GM18508 (cell line): ENCODE measurements around the gene CIRBP.

ENCODE experiments used
- ATAC-seq: cut with Tn5 transposase; IDR thresholded peaks from one replicate; pipeline ENCODE4 v1.9.1; 2021; ENCODE audit warnings: moderate number of reproducible peaks; ENCODE audit not compliant: insufficient read depth, unreplicated experiment

CIRBP gene

GRCh38 chr19:1276628-1277022, 7.5 kb downstream of the CIRBP start:
- ATAC-seq, result no peak

GRCh38 chr19:1277061-1277460, 7.9 kb downstream of the CIRBP start:
- no peak for ATAC-seq

- ATAC-seq, result no peak
These were observed 8.9 kb downstream of the CIRBP start for GRCh38 chr19:1278074-1278473.

- no peak for ATAC-seq
These were observed 9.9 kb downstream of the CIRBP start for GRCh38 chr19:1278713-1279660.

GRCh38 chr19:1279782-1280341, 10.7 kb downstream of the CIRBP start:
- ATAC-seq, result no peak

- ATAC-seq, result no peak
These were observed 11.8 kb downstream of the CIRBP start for GRCh38 chr19:1280636-1281568.

- no peak for ATAC-seq
These were observed 12.6 kb downstream of the CIRBP start for GRCh38 chr19:1281569-1282287.

GRCh38 chr19:1282588-1283206, 13.6 kb downstream of the CIRBP start:
- ATAC-seq, result no peak

- no peak for ATAC-seq
These were observed 14.2 kb downstream of the CIRBP start for GRCh38 chr19:1283207-1283916.

GRCh38 chr19:1283917-1284292, 14.8 kb downstream of the CIRBP start:
- ATAC-seq, result no peak

GRCh38 chr19:1284293-1284978, 15.3 kb downstream of the CIRBP start:
- ATAC-seq, result no peak

GRCh38 chr19:1284979-1285736, 16.0 kb downstream of the CIRBP start:
- ATAC-seq, result no peak

- ATAC-seq, result no peak
These were observed 16.7 kb downstream of the CIRBP start, which contains the start of gene EFNA2 for GRCh38 chr19:1285737-1286360. EFNA2 (plus strand) TSS chr19:1285873; CDS start chr19:1286169, 296 bp downstream.

GRCh38 chr19:1286487-1287353, 17.6 kb downstream of the CIRBP start:
- no peak for ATAC-seq

- ATAC-seq, result no peak
These were observed 18.5 kb downstream of the CIRBP start for GRCh38 chr19:1287354-1288225.
